Breast epithelium (tissue), 3 donors: ENCODE data around the gene SLC22A8.
"Not testable (repeated sequence)": the region's sequence is repeated elsewhere in the genome, so short reads cannot be mapped to it uniquely, and the experiment has no call there.

ENCODE experiments used
- CTCF ChIP-seq, 3 donors: fragments of 450-650 bp; IDR thresholded peaks; one replicate each; pipeline ENCODE4 v1.5.1; 2016 to 2017; ENCODE audit warnings: antibody characterized with exemption in 3 of 3, mild to moderate bottlenecking in 3 of 3, moderate library complexity in 3 of 3
- POLR2A ChIP-seq: fragments of 450-650 bp; IDR thresholded peaks from one replicate; pipeline ENCODE4 v1.6.1; 2016; ENCODE audit warnings: antibody characterized with exemption, mild to moderate bottlenecking, moderate library complexity

- TF ChIP-seq POLR2A; CTCF (IDR thresholded peaks at IDR 0.05): not testable (repeated sequence)
Observed at GRCh38 chr11:62945538-62945937, 70.1 kb downstream of the SLC22A8 start.
